Measurements from ENCODE around the gene ACTR8. TPM values are rescaled to one million over a fixed set of nuclear protein-coding genes. Genes with fewer than 3 reads are reported as not detected.

ACTR8 gene
- polyA plus RNA-seq, 3 donors, result 36.5 to 44.0 (median 41.9) TPM

DNA sequence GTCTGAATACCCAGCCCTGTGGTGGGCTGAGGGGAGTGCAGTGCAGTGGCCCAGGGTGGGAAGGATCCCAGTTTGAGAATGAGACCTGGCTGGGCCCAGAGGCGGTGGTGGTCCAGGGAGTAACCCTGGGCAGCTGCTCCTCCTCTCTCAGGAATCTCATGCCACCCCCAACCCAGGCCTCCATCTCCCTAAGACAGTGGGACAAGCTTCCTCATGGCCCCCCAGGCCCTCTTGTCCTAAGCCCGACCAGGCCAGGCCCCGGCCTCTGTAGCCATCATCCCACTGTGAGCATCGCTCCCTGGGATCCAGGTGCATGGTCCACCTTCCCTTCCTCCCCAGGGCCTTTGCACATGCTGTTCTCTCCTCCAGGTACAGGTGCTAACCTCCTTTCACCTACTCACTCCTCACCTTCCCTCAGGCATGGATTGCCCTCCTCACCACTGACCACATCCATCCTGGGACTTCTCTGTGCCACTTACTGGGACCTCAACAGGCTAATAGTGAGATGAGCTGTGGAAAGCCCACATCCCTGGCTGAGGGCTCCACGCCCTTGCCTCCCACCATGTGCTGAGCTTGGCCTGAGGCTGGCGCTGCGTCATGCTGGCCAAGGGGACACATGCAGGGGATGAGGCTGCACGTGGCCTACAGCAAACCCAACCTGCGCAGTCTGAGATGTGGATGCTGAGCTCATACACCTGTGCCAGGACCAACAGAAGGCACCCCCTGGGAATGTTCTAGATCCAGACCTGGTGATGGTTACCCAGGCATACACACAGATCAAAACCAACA, 45.7 kb downstream of the ACTR8 start:
- DNase-seq (ENCODE audit: low read depth in 3 of 3, low spot score in 2 of 3), result no peak

DNA sequence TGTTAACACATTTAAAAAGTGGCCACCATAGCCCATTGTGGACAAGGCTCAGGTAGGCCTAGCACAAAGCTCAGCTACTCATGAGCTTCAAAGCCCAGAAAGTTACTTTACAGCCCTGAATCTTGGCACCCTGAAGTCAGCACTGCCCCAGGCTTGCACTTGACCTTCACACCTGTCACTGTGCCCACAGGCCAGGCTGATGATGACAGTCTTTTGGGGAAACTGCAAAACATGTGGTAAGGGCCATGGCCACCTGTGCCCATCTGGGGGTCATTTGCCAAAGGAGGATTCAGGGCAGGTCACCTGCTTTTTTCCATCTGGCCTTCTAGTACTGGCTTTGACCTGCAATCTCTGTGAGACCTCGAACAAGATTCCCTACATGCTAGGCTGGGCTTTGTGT, 46.7 kb downstream of the ACTR8 start:
- no peak for DNase-seq (ENCODE audit: low read depth in 3 of 3, low spot score in 2 of 3)

DNA sequence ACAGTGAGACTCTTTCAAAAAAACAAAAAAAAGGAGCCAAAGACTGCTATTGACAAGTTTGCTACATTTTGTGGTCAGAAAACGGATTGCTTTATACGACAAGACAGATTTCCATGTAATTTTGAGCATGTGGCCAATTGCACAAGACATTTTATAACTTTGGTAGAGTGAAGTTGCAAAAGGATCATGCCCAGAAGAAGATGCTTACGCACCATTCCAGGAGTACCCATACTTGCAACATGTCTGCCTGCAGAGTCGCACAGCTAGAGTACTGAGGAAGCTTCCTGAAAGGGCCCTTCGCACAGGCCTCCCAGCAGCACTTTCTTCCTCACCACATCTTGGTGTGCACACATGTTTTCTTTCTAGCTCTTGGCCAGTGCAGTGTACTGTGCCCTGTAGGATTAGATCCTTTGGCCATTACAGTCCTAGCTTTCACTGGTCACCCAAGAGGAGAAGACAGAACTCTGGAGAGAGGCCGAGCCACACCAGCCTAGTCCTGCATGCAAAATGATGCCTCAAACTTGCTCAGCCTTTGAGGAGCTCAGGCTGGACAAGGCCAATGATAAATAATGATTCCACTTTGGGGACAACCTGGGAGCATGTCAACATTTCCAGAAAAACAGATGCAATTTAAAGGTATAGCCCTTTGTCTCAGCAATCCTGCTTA, 47.4 kb downstream of the ACTR8 start:
- DNase-seq (ENCODE audit: low read depth in 3 of 3, low spot score in 2 of 3), result no peak

DNA sequence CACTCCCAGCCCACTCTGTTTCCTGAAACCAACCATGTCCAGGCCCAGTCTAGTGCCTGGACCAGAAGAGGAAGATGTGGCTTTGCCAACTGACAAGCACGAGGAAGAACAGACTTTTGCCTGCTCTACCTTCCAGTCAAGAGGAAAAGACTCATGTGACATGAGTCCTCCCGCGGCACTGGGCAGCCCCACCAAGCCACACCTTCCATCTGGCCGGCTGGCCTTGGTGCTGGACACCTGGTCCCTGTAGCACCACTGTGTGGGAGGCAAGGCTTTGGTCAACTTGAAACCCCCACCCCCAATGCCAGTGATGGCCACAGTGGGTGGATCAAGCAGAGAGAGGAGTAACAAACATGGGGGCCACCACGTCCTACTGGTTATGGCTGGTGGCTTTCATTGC, 48.3 kb downstream of the ACTR8 start:
- DNase-seq (ENCODE audit: low read depth in 3 of 3, low spot score in 2 of 3), result no peak

DNA sequence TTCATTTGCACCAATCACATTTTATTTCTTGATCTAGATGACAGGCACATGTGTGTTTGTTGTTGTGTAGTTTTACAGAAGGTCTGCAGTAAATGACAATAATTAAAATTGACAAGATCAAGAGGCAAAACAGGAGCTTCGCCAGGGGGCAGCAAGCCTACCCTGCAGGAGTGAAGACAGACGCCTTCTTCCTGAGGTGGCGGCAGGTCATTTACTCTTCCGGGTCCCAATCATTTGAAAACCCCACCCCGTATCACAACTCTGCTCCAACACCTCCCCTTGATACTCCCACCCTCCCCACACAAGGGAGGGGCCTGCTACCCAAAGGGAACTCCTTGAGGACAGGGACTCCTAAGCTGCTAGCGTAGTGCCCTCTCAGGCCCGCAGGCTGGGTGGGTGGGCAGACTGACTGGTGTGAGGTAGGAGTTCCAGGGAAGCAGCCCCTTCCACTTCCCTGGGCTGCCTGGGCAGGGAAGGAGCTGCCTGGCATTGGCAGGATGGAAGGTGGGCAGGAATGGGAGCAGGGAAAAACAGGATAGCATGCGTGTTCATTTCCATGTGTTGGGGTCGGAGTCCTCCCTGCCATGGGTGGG, 48.8 kb downstream of the ACTR8 start:
- no peak for DNase-seq (ENCODE audit: low read depth in 3 of 3, low spot score in 2 of 3)

DNA sequence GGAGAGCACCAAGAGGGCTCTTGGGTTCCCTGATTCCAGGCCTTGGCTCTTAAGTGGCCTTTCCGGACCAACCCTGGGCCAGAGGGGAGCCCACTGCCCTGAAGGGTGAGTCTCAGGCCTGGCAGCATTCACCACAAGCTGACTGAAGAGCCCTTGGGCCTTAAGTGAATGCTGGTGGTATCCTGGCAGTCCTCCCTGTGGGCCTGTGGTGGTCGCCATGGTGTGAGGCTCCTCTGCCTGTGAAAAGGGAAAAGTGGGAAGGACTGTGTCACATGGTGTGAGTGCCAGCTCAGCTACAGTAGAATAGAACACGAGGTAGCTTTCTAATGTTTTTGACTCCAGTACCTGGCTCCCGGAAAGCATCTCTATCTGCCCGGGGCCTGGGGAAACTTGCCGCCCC, 51.0 kb downstream of the ACTR8 start:
- DNase-seq (ENCODE audit: low read depth in 3 of 3, low spot score in 2 of 3), result no peak

DNA sequence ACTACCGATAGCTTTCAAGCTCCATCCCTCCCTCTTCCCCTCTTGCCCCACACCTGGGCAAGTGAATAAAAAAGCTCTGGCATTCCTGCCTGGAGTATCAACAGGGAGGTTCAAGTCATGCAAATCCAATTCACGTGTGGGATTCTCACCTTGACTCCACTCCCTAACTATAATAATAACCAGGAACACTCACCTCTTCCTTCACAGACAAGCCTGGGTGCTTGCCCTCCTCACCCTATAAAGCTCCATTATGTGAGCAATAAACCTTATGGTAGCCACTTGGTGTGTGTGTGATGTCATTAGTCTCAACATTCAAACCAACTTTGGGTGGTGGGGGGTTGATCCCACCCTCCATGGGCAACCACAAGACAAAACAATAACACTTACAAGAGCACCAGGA, 52.3 kb downstream of the ACTR8 start:
- DNase-seq (ENCODE audit: low read depth in 3 of 3, low spot score in 2 of 3), result no peak

DNA sequence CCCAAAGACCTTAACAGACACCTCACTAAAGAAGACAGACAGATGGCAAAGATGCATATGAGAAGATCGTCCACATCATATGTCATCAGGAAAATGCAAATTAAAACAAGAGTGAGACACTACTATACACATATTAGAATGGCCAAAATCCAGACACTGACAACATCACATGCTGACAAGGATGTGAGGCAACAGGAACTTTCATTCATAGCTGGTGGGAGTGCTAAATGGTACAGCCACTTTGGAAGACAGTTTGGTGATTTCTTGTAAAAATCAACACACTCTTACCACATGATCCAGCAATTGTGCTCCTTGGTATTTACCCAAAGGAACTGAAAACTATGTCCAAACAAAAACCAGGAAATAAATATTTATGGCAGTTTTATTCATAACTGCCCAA, 53.4 kb downstream of the ACTR8 start:
- no peak for DNase-seq (ENCODE audit: low read depth in 3 of 3, low spot score in 2 of 3)

DNA sequence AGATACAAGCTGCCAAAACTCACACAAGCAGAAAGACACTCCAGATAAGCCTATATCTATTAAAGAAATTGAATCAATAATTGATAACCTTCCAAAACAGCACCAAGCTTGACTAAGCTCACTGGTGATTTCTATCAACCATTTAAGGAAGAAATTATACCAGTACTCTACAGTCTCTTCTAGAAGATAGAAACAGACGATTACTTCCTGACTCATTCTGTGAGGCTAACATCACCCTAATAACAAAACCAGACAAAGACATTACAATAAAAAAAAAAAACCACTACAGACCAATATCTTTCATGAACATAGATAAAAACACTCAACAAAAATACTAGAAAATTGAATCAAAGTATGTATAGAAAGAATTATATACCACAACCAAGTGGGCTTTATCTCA, 55.9 kb downstream of the ACTR8 start:
- no peak for DNase-seq (ENCODE audit: low read depth in 3 of 3, low spot score in 2 of 3)

DNA sequence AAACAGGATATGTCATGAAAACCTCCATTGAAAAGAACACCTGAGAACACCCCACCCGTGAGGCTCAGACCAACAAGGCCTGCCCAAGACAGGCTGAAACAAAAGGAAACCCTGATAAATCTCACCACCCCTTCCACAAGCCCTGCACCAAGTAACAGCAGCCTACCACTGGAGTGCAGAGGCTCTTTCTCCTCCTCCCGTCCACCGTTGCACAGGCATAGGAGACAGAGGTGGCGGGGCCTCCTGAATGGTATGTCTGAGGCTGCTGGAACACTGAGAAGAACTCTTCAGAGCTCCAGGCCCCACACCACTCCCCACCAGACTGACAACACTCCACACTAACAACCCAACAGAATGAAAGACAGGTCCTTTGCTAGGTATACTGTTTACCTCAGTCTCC, 57.2 kb downstream of the ACTR8 start:
- no peak for DNase-seq (ENCODE audit: low read depth in 3 of 3, low spot score in 2 of 3)

DNA sequence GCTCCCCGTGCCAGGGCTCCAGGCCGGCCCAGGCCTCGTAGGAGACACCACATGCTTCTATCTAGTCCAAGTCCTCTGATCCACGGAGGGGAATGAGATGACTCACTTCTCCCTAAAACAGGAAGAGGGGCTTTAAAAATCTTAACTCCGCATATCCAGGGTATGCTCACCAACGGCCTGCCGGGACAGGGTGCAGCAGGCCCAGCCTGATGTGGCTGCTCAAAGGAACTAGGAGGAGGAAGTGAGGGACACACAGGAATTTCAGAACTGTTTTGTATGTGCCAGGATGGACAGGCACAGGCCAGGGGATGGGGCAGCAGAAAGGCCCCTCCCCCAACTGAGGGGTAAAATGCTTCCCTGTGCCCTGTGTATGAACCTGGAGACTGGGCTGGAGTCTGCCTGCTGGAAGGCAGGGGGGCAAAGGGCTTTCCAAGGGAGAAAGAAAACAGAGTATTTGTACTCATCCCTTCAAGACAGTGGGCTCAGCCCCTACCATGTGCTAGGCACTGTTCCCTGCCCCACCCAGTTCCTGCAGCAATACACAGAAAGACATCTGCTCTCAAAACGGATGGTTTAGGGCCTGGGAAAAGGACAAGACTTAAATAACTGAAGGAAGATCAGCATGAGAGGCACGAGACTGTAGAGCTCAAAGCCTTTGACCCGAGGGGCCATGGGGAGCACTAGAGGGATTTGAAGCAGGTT, 57.8 kb downstream of the ACTR8 start:
- no peak for DNase-seq (ENCODE audit: low read depth in 3 of 3, low spot score in 2 of 3)

DNA sequence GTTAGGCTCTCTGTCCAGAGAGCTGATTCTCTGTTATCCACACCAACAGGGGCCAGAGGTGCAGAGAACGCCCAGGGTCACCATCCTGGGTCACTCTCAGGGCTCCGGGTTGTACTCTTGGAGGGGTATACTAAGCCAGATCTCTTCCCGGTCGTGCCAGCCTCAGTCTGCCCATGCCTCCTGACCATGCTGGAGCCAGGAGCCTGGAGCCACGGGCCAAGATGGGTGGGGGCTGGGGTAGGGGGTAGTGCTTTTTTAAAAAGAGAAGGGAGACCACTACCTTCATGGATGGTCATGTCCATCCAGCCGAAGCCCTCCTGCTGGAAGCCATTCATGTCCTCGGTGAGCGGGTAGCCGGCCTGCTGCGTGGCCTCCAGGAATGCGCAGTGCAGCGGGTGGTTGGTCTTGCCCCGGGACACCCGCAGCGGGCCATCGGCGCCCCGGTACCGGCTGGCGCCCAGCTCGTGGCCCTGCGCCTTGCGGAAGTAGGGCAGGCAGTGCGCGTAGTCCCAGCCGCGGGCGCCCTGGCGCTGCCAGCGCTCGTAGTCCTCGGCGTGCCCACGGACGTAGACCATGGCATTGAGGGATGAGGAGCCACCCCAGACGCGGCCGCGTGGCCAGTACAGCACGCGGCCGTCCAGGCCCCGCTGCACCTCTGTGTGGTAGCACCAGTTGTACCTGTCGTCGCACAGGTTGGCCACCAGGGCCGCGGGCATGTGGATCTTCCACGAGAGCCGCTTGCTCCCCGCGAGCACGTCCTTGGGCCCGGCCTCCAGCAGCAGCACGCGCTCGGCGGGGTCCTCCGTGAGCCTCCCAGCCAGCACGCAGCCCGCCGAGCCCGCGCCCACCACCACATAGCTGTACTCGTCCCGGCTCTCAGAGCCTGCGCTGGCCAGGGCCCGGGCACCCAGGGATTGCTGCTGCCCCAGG, 58.7 kb downstream of the ACTR8 start:
- no peak for DNase-seq (ENCODE audit: low read depth in 3 of 3, low spot score in 2 of 3)

DNA sequence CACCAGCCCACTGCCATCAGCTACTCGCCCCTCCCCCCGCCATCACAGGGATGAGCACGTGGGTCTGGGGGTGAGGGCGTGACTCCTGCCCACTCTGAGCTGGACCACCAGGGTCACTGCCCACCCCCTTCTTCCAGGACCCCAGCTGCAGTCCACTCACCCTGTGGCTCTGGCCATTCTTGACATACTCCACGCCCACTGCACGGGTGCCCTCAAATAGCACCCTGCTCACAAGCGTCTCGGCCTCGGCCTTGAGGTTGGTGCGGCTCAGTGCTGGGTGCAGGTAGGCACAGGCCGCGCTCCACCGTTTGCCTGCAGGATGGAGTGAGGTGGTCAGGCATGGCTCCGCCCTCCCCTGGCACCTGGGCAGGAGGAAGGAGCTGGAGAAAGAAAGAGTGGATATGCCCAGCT, 59.6 kb downstream of the ACTR8 start:
- DNase-seq (ENCODE audit: low read depth in 3 of 3, low spot score in 2 of 3), result no peak

DNA sequence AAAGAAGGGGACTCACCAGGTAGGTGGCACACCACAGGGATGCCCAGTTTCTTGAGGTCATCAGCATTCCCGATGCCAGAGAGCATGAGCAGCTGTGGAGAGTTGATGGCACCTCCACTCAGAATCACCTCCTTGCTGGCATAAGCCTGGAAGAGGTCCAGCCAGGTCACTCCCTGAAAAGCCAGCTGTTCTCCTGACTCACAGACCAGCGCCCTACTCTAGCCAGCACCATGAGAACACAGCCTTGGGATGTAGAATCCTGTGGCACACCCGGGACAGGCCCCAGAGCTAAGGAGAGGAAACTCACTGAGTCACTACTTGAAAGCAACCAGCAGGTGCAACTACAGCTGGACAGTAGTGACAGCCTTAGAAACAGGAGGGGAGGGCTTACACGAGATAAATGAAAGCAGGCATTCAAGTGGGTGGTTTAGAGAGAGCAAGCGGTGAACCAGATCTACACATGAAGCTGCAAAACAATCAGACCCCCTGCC, 60.3 kb downstream of the ACTR8 start:
- no peak for DNase-seq (ENCODE audit: low read depth in 3 of 3, low spot score in 2 of 3)

DNA sequence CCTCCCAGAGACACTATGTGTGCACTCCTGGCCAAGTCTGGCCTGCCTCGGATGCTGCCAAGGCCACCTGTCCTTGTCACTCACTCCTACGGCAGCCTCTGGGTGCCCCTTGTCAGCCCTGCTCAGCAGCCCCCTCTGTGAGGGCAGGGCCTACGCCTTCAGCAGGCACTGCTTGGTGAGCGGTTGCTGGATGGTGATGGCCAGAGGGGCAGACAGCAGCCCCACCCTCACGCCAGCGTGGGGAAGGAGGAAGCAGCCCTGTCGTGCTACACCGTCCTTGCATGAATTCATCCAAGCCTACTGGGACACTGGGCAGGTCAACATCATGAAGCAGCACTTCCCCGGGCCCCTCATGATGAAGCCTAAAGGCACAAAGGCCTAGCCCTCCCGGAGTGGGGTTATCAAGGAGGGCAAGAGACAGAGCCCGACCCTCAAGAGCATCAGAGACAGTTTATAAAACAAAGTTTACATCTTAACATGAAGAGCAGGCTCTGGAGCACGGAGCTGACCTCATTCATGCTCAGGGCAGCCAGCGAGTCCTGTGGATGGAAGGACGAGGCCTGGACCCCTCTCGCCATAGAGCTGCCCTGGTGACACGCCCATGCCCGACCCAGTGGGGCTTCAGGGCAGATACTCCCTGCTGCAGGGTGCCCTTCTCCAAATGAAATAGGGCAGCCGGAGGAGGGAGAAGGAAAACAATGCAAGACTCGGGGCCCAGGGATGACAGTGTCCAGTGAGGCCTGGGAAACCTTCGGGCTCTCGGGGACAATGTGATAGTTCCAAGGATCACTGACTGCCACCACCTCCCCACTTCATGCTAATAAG, 61.0 kb downstream of the ACTR8 start:
- DNase-seq (ENCODE audit: low read depth in 3 of 3, low spot score in 2 of 3), result no peak

DNA sequence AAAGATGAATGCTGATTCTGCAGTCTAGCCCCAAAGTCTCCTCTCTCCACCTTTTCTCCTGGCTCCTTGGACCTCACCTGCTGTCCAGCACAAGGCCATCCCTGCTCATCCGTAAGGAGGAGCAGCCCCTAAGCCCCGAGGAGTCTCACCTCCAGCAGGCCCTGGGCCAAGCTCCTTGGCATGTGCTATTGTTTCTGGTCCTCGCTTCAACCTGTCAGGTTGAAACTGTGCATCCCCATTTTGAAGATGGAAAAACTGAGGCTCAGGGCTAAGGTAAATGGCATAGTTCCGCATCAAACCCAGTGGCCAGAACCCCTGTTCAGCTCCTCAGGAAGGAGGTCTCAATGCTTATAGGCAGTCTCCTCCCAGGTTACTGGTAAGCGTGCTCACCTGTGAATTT, 61.9 kb downstream of the ACTR8 start:
- no peak for DNase-seq (ENCODE audit: low read depth in 3 of 3, low spot score in 2 of 3)

DNA sequence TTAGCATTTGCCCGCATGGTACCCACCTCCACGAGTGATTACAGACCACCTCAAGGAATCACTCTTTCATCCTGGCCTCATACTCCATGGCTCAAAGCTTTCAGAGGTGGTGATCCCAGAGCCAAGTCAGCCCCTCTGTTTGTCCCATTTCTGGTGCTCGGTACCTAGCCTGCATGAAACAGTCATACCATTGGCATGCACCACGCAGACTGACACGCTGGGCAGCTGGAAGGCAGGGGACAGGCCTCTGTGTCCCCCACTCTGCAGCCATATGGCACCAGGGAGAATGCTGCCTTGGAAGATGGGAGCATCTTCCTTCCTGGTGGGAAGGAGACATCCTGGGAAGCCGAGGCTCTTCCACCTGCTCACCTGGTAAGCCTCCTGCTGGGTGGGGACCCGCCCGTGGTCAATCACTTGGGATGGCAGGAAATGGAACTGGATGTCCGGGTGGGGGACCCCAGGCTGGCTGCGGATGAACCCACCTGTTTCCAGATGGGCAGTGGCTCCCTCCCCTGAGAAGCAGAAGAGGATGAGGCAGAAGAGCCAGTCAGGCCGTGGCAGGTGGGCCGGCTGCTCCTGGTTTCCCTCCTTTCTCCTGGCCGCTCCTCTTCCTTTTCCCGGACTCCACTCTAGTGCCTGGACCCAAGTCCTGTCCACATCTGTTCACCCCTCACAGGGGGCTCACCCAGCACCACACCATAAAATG, 62.6 kb downstream of the ACTR8 start:
- no peak for DNase-seq (ENCODE audit: low read depth in 3 of 3, low spot score in 2 of 3)

DNA sequence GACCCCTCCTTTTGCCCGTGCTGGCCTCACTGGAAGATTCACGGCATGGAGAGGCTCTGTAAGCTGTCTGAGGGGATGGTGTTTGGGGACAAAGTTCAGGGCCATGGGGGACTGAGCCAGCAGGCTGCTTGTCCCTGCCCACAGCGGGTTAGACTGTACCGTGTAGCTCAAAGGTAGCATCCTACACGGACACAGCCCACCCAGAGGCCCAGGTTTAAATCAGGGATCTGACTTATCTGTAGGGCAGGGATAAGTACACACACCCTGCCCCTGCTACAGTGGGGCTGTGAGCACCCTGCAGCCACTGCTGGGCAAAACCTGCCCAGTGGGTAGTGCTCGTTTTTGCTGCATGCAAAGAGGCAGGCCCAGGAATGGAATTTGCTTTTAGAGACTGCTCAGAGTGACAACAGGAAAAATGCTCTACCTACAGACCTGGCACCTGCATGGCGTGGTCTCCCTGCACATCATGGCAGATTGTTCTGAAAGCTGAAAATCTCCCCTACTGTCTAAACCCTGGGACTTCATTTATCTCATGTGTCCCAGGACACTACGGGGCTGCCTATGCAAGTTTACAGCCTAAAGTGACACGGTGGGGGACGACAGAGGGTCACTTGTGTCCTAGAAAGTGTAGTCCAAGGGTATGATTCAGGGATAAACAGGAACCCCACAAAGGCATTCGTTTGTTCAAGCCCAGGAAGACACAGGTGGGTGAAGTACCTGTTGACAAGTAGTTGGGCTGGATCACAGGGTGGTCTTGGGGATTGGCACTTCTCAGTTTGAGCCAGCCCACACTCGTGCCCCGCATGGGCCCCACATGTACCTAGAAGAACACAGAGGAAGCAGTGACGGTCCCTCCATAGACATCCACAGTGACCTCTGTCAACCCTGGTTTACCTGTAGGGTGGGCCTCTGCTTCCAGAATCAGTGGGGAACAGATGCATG, 63.5 kb downstream of the ACTR8 start:
- no peak for DNase-seq (ENCODE audit: low read depth in 3 of 3, low spot score in 2 of 3)
